Natural killer cell (primary cell): ENCODE results near the gene TNK1. TPM values are rescaled to one million over a fixed set of nuclear protein-coding genes. Genes with fewer than 3 reads are reported as not detected.

ENCODE experiments used
- ATAC-seq, 3 donors: fragments of 150-1000 bp in 2 of 3; fragments of 200-7000 bp in 1 of 3; cut with Tn5 transposase; 1 replicate in 1 of 3; 2 replicates in 2 of 3; pipeline ENCODE4 v1.10.0; 2021; ENCODE audit warnings: mild to moderate bottlenecking in 2 of 3, moderate library complexity in 2 of 3
- DNase-seq, 2 donors: peaks; one replicate each; pipeline versions ENCODE4 v3.0.0 to v3.0.0-alpha.2; 2013 to 2021; ENCODE audit warnings: mixed read lengths in 1 of 2
- H3K27ac ChIP-seq: one replicate; pipeline ENCODE4 v1.5.1; 2013; ENCODE audit warnings: mild to moderate bottlenecking, low read length
- H3K27me3 ChIP-seq: one replicate; pipeline ENCODE4 v1.6.1; 2013; ENCODE audit warnings: low read length; ENCODE audit not compliant: control insufficient read depth, insufficient read depth
- H3K36me3 ChIP-seq: one replicate; pipeline ENCODE4 v1.6.1; 2013; ENCODE audit warnings: low read length; ENCODE audit not compliant: control insufficient read depth, insufficient read depth
- H3K4me1 ChIP-seq: one replicate; pipeline ENCODE4 v1.6.1; 2013; ENCODE audit warnings: low read length; ENCODE audit not compliant: control insufficient read depth, insufficient read depth
- H3K4me3 ChIP-seq: one replicate; pipeline ENCODE4 v1.5.1; 2013; ENCODE audit warnings: low read length
- H3K9me3 ChIP-seq: one replicate; pipeline ENCODE4 v1.6.1; 2013; ENCODE audit warnings: low read length; ENCODE audit not compliant: control insufficient read depth, insufficient read depth
- H3K27ac Mint-ChIP-seq, 2 donors: one replicate each; pipeline ENCODE4 v1.8.0; 2022; ENCODE audit warnings: mild to moderate bottlenecking in 2 of 2, mixed read lengths in 2 of 2, moderate library complexity in 1 of 2
- H3K27me3 Mint-ChIP-seq, 2 donors: one replicate each; pipeline ENCODE4 v1.8.0; 2022; ENCODE audit warnings: low read depth in 2 of 2, mixed read lengths in 2 of 2
- H3K36me3 Mint-ChIP-seq: one replicate; pipeline ENCODE4 v1.8.0; 2022; ENCODE audit warnings: mixed read lengths
- H3K4me1 Mint-ChIP-seq, 2 donors: one replicate each; pipeline ENCODE4 v1.8.0; 2022; ENCODE audit warnings: mixed read lengths in 2 of 2
- H3K4me3 Mint-ChIP-seq: one replicate; pipeline ENCODE4 v1.8.0; 2022; ENCODE audit warnings: mild to moderate bottlenecking, moderate library complexity, mixed read lengths
- H3K9me3 Mint-ChIP-seq, 2 donors: one replicate each; pipeline ENCODE4 v1.8.0; 2022; ENCODE audit warnings: mixed read lengths in 2 of 2
- WGBS: methylation state at CpG from one replicate; pipeline ENCODE4 v1.1.7; 2013; ENCODE audit warnings: missing lambda C conversion rate; ENCODE audit not compliant: insufficient coverage; 5-methylcytosine and 5-hydroxymethylcytosine counted together
- intact Hi-C: fragments of 100-400 bp; cut with micrococcal nuclease; formaldehyde crosslinking; loops from one replicate; pipeline ENCODE4 v1.14.2; 2022
- total RNA-seq, 4 donors: library from RNA; stranded (reverse); fragments of 120-200 nt in 1 of 4; gene quantifications; one replicate each; pipeline versions ENCODE4 v1.2.3 to v1.2.4, GENCODE V29; 2013 to 2022
- TF ChIP-seq, protein P1 (sequence below): fragments of 200-600 bp; IDR thresholded peaks from one replicate; pipeline ENCODE4 v1.8.0; 2022; ENCODE audit warnings: antibody characterized with exemption

The TNK1 gene
- total RNA-seq, 3 donors from 2014 or later (not counting 1 experiment from before 2014, with no cell fraction given) = 0.18 to 1.7 (median 0.73) TPM

- no peaks in the 10 kb centered on the region for H3K4me1 ChIP-seq
- H3K36me3 ChIP-seq = no peaks in the 10 kb centered on the region
- 83% methylated on average over 2 of the region's 2 CpGs for WGBS
- H3K27ac Mint-ChIP-seq = no peak overlapping the region
- H3K9me3 Mint-ChIP-seq = no peaks in the 10 kb centered on the region
- ATAC-seq (no peak), DNase-seq (no peak)
- no peak overlapping the region for H3K27ac ChIP-seq
- H3K27me3 ChIP-seq = no peaks in the 10 kb centered on the region
- no peaks in the 10 kb centered on the region for H3K4me1 Mint-ChIP-seq
- H3K4me3 ChIP-seq = no peak overlapping the region
- H3K27me3 Mint-ChIP-seq = peaks cover 6 to 17% of the 10 kb centered on the region in 2 donors
- no peak overlapping the region for H3K4me3 Mint-ChIP-seq
- TF ChIP-seq, protein P1, sequence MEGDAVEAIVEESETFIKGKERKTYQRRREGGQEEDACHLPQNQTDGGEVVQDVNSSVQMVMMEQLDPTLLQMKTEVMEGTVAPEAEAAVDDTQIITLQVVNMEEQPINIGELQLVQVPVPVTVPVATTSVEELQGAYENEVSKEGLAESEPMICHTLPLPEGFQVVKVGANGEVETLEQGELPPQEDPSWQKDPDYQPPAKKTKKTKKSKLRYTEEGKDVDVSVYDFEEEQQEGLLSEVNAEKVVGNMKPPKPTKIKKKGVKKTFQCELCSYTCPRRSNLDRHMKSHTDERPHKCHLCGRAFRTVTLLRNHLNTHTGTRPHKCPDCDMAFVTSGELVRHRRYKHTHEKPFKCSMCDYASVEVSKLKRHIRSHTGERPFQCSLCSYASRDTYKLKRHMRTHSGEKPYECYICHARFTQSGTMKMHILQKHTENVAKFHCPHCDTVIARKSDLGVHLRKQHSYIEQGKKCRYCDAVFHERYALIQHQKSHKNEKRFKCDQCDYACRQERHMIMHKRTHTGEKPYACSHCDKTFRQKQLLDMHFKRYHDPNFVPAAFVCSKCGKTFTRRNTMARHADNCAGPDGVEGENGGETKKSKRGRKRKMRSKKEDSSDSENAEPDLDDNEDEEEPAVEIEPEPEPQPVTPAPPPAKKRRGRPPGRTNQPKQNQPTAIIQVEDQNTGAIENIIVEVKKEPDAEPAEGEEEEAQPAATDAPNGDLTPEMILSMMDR = no peak
- intact Hi-C loops = no loop called here
- peaks cover 6% of the 10 kb centered on the region for H3K36me3 Mint-ChIP-seq
- H3K9me3 ChIP-seq = no peaks in the 10 kb centered on the region
Measured at GRCh38 chr17:7374353-7374752, 6.5 kb upstream of the TNK1 start.

- ATAC-seq (no peak), DNase-seq (no peak)
- TF ChIP-seq, protein P1 = no peak
- Mint-ChIP-seq H3K4me3 (no peak overlapping the region), H3K27me3 (peaks cover 30 to 48% of the 10 kb centered on the region in 2 donors), H3K9me3 (no peaks in the 10 kb centered on the region), H3K36me3 (peaks cover 10% of the 10 kb centered on the region), H3K27ac (no peak overlapping the region), H3K4me1 (peaks cover 0 to 11% of the 10 kb centered on the region in 2 donors)
- Histone ChIP-seq H3K4me3 (no peak overlapping the region), H3K4me1 (peaks cover 15% of the 10 kb centered on the region), H3K27me3 (peaks cover 27% of the 10 kb centered on the region), H3K27ac (no peak overlapping the region), H3K36me3 (no peaks in the 10 kb centered on the region), H3K9me3 (no peaks in the 10 kb centered on the region)
- WGBS = 100% methylated on average over 2 of the region's 3 CpGs
- intact Hi-C loops = no loop called here
Measured at GRCh38 chr17:7379134-7379533, 1.8 kb upstream of the TNK1 start.

DNA sequence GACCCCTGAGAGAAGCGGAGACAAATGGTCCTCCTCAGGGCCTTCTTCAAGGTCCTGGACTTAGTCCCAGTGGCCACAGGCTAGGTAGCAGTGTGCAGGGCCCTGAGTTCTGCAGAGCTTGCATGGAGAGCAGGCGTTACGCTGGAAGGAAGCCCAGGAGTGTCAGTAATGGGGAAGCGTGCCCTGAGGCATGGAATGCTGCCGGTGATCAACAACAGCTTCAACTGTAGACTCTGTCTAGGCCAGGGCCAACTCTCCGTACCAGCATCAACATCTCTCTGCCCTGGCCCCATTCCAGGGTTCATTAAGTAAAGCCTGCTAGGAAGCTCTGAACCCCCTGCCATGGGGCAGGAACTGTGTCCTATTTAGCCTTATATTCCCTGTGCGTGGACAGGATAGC, 568 bp upstream of the TNK1 start:
- peaks cover 30 to 48% of the 10 kb centered on the region in 2 donors for H3K27me3 Mint-ChIP-seq
- H3K36me3 Mint-ChIP-seq = peaks cover 10% of the 10 kb centered on the region
- no peak for ATAC-seq

More for the DNA sequence above, 568 bp upstream of the TNK1 start:
- no peak for DNase-seq
- intact Hi-C loops = no loop called here
- Histone ChIP-seq H3K4me3 (no peak overlapping the region), H3K27me3 (peaks cover 27% of the 10 kb centered on the region), H3K4me1 (peaks cover 22% of the 10 kb centered on the region), H3K27ac (no peak overlapping the region), H3K36me3 (no peaks in the 10 kb centered on the region), H3K9me3 (no peaks in the 10 kb centered on the region)
- TF ChIP-seq, protein P1 = no peak
- WGBS = 63% methylated on average over 7 of the region's 7 CpGs
- Mint-ChIP-seq H3K9me3 (no peaks in the 10 kb centered on the region), H3K4me1 (peaks cover 0 to 11% of the 10 kb centered on the region in 2 donors), H3K4me3 (no peak overlapping the region), H3K27ac (no peak overlapping the region)
